GM18511 (cell line): Measurements from ENCODE around the gene CCDC188.

Experiments used
- ATAC-seq: cut with Tn5 transposase; IDR thresholded peaks from one replicate; pipeline ENCODE4 v1.9.1; 2021; ENCODE audit warnings: mild to moderate bottlenecking, moderate library complexity; ENCODE audit not compliant: unreplicated experiment

Gene CCDC188

GRCh38 chr22:20108757-20109230, 42.1 kb downstream of the CCDC188 start:
- ATAC-seq, result no peak

- ATAC-seq, result no peak
These were observed 42.7 kb downstream of the CCDC188 start for GRCh38 chr22:20107951-20108756.

DNA sequence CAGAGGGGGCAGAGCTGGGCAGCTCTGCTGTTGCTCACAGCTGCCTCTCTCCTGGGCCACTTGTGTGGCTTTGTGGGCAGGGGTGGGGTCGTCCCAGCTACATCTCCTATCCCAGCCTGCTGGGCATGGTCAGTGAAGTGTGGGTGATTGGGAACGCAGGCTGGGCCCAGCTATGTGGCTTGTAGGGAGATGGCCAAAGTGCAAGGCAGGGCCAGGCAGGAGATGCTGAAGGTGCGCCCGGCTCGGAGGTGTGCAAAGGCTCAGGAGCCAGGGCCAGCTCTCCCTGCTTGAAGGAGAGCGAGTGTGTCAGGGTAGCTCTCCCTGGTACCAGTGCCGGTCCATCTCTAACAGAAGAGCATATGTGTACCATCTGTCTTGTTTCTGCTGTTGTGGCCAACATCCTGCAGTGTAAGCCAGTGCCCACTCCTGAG, 43.4 kb downstream of the CCDC188 start:
- ATAC-seq, result no peak

- ATAC-seq, result no peak
These were observed 44.0 kb downstream of the CCDC188 start for GRCh38 chr22:20106849-20107237.

- no peak for ATAC-seq
These were observed 44.5 kb downstream of the CCDC188 start for GRCh38 chr22:20106205-20106848.

- ATAC-seq, result no peak
These were observed 45.2 kb downstream of the CCDC188 start for GRCh38 chr22:20105456-20106204.

DNA sequence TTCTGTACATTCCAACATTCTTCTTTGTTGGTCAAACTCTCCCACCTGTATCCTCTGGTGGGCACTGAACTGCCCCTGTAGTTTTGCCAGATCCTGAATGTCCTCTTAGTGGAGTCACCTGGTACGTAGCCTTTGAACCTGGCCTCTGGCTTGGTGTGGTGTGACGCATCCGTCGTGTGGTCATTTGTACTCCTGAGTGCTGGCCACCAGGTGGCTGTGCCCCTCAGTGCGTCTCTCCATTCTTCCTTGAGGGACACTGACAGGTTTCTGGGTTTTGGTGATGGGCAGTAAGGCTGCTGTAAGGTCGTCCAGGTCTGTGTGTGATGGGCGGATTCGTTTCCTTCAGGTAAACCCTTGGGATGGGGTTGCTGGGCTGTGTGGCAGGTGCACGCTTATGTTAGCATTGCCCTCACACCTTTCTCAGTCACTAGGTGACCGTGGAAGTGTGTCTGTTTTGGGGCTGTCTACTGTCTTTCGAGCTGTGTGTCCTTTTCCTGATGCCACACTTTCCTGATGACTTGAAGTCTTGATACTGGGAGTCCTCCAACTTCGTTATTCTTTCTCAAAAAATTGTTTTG, 48.6 kb downstream of the CCDC188 start:
- ATAC-seq, result no peak

- no peak for ATAC-seq
These were observed 49.2 kb downstream of the CCDC188 start for GRCh38 chr22:20101638-20102037.

GRCh38 chr22:20099099-20099711, 51.6 kb downstream of the CCDC188 start:
- no peak for ATAC-seq
